Caco-2 (cell line): ENCODE data around the gene SHLD2. TPM values are rescaled to one million over a fixed set of nuclear protein-coding genes. Genes with fewer than 3 reads are reported as not detected.

Experiments used
- BruUV-seq: library from RNA; stranded (reverse); fragments of 400-500 nt; replicated peaks from 2 replicates; lab custom pipeline; 2021; lab: Mats Ljungman, UMichigan
- CTCF ChIA-PET: fragments of 300-600 bp; sonication (Branson Sonifier 250); formaldehyde crosslinking; loops from one replicate; lab custom pipeline; 2022; ENCODE audit warnings: antibody characterized with exemption; lab: Charles Lee
- POLR2A ChIA-PET: fragments of 300-600 bp; sonication (Branson Sonifier 250); formaldehyde crosslinking; loops from one replicate; lab custom pipeline; 2022; ENCODE audit warnings: antibody characterized with exemption; lab: Charles Lee
- DNase-seq, 2 experiments: peaks; one replicate each; pipeline versions ENCODE4 v3.0.0 to v3.0.0-alpha.2; 2020 to 2022
- H3K27me3 ChIP-seq: replicated peaks from 2 replicates; pipeline ENCODE4 v1.6.0; 2011; ENCODE audit warnings: low read length; ENCODE audit not compliant: control insufficient read depth, insufficient read depth
- H3K36me3 ChIP-seq: 2 replicates; pipeline ENCODE4 v1.5.1; 2011; ENCODE audit warnings: low read length; ENCODE audit not compliant: control insufficient read depth, insufficient read depth
- H3K4me1 ChIP-seq: fragments of 250-450 bp; sonication (Bioruptor Pico); 2 replicates; pipeline ENCODE4 v1.5.1; 2020; ENCODE audit warnings: mild to moderate bottlenecking
- H3K4me3 ChIP-seq: 2 replicates; pipeline ENCODE4 v1.5.1; 2011; ENCODE audit warnings: low read depth, mild to moderate bottlenecking, control low read depth, low read length
- H3K9me3 ChIP-seq: fragments of 250-450 bp; sonication (Bioruptor Pico); 2 replicates; pipeline ENCODE4 v1.5.1; 2020; ENCODE audit warnings: mild to moderate bottlenecking, moderate library complexity
- H3K27ac Mint-ChIP-seq: one replicate; pipeline ENCODE4 v1.8.0; 2022; ENCODE audit warnings: mixed read lengths; ENCODE audit not compliant: unreplicated experiment
- H3K27me3 Mint-ChIP-seq: one replicate; pipeline ENCODE4 v1.8.0; 2022; ENCODE audit warnings: mixed read lengths; ENCODE audit not compliant: insufficient read depth, unreplicated experiment
- H3K36me3 Mint-ChIP-seq: one replicate; pipeline ENCODE4 v1.8.0; 2022; ENCODE audit warnings: mild to moderate bottlenecking, mixed read lengths; ENCODE audit not compliant: insufficient read depth, unreplicated experiment
- H3K4me1 Mint-ChIP-seq: one replicate; pipeline ENCODE4 v1.8.0; 2022; ENCODE audit warnings: low read depth, mixed read lengths; ENCODE audit not compliant: unreplicated experiment
- H3K4me3 Mint-ChIP-seq: one replicate; pipeline ENCODE4 v1.8.0; 2022; ENCODE audit warnings: mild to moderate bottlenecking, moderate library complexity, mixed read lengths; ENCODE audit not compliant: unreplicated experiment
- H3K9me3 Mint-ChIP-seq: one replicate; pipeline ENCODE4 v1.8.0; 2022; ENCODE audit warnings: mixed read lengths; ENCODE audit not compliant: unreplicated experiment
- intact Hi-C: fragments of 100-400 bp; cut with micrococcal nuclease; formaldehyde crosslinking; loops from one replicate; pipeline ENCODE4 v1.10.0; 2022; ENCODE audit not compliant: unreplicated experiment
- total RNA-seq: library from RNA; stranded (reverse); gene quantifications from 2 replicates; pipeline ENCODE4 v1.2.3, GENCODE V29; 2022
- TF ChIP-seq, protein P1 (sequence below), 2 experiments: fragments of 200-600 bp in 1 of 2; IDR thresholded peaks; 1 replicate in 1 of 2; 2 replicates in 1 of 2; pipeline versions ENCODE4 v1.5.1 to v1.8.0; 2011 to 2022; ENCODE audit warnings: antibody characterized with exemption in 1 of 2, control low read depth in 1 of 2, inconsistent platforms in 1 of 2, low read depth in 1 of 2, low read length in 1 of 2, mild to moderate bottlenecking in 1 of 2, moderate library complexity in 1 of 2; ENCODE audit not compliant: insufficient read depth in 1 of 2, severe bottlenecking in 1 of 2, unreplicated experiment in 1 of 2

Gene SHLD2
- total RNA-seq, 1 experiment from 2014 or later, result 51.0 TPM

- Mint-ChIP-seq H3K36me3 (peaks cover 91% of the 10 kb centered on the region), H3K4me1 (peaks cover 24% of the 10 kb centered on the region), H3K27ac (no peak overlapping the region), H3K9me3 (no peaks in the 10 kb centered on the region), H3K27me3 (no peaks in the 10 kb centered on the region), H3K4me3 (peak overlapping the region; percentile 42)
- H3K27me3 ChIP-seq, result no peaks in the 10 kb centered on the region
- BruUV-seq, result no TSS peak
- ChIA-PET CTCF (no interaction called here), POLR2A (no interaction called here)
- H3K9me3 ChIP-seq, result no peaks in the 10 kb centered on the region
- H3K4me1 ChIP-seq, result peaks cover 30% of the 10 kb centered on the region
- TF ChIP-seq, protein P1, sequence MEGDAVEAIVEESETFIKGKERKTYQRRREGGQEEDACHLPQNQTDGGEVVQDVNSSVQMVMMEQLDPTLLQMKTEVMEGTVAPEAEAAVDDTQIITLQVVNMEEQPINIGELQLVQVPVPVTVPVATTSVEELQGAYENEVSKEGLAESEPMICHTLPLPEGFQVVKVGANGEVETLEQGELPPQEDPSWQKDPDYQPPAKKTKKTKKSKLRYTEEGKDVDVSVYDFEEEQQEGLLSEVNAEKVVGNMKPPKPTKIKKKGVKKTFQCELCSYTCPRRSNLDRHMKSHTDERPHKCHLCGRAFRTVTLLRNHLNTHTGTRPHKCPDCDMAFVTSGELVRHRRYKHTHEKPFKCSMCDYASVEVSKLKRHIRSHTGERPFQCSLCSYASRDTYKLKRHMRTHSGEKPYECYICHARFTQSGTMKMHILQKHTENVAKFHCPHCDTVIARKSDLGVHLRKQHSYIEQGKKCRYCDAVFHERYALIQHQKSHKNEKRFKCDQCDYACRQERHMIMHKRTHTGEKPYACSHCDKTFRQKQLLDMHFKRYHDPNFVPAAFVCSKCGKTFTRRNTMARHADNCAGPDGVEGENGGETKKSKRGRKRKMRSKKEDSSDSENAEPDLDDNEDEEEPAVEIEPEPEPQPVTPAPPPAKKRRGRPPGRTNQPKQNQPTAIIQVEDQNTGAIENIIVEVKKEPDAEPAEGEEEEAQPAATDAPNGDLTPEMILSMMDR (IDR thresholded peaks at IDR 0.05; ENCODE audit: insufficient read depth in 1 of 2, low read depth in 1 of 2, low read length in 1 of 2, severe bottlenecking in 1 of 2, unreplicated experiment in 1 of 2), result no peak
- no peak for DNase-seq
- no peak overlapping the region for H3K4me3 ChIP-seq
- intact Hi-C loops, result loop anchor here (10.0 kb wide), 1 partner anchor 55 kb away; no protein-coding TSS in a partner anchor
- no peaks in the 10 kb centered on the region; the same call in 1 of the 2 replicates for H3K36me3 ChIP-seq
These were observed 5.3 kb upstream of the SHLD2 start for GRCh38 chr10:87089746-87090145.

DNA sequence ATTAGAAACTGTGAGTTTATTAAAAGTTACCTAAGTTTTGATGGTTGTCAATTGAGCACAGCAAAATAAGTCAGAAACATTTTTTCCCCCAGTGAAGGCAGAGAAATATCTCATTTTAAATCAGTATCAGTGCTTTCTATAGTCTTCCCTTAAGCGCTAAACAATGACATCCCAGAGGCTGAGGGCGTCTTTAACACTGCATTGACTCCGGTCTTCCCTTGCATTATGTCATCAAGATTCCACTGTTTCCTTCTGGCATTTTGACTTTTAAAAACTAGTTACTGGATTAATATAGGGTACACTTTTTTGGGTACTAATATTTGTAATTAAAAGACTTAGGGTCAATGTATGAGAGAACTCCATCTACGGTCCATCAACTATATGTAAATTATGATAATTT is 4.2 kb upstream of the SHLD2 start:
- no peak for DNase-seq
- CTCF ChIA-PET, result no interaction called here
- Mint-ChIP-seq H3K9me3 (no peaks in the 10 kb centered on the region), H3K4me1 (peaks cover 24% of the 10 kb centered on the region), H3K4me3 (peak overlapping the region; percentile 87), H3K27ac (peak overlapping the region; percentile 77), H3K27me3 (no peaks in the 10 kb centered on the region), H3K36me3 (peaks cover 89% of the 10 kb centered on the region)
- POLR2A ChIA-PET, result interaction anchor here (0.5 kb wide), 1 partner anchor 9 kb away, joined by 10 read pairs; no protein-coding TSS in a partner anchor
- peaks cover 30% of the 10 kb centered on the region for H3K4me1 ChIP-seq
- H3K27me3 ChIP-seq, result no peaks in the 10 kb centered on the region
- intact Hi-C loops, result loop anchor here (10.0 kb wide), 1 partner anchor 54 kb away; no protein-coding TSS in a partner anchor
- H3K9me3 ChIP-seq, result no peaks in the 10 kb centered on the region
- no peaks in the 10 kb centered on the region; the same call in 1 of the 2 replicates for H3K36me3 ChIP-seq
- H3K4me3 ChIP-seq, result peak overlapping the region; percentile 96; the same call in 1 of the 2 replicates
- TF ChIP-seq, protein P1 (IDR thresholded peaks at IDR 0.05; ENCODE audit: insufficient read depth in 1 of 2, low read depth in 1 of 2, low read length in 1 of 2, severe bottlenecking in 1 of 2, unreplicated experiment in 1 of 2), result no peak
- BruUV-seq, result no TSS peak

- CTCF ChIA-PET, result interaction anchor here (0.8 kb wide), 1 partner anchor 27 kb away, joined by 3 read pairs; no protein-coding TSS in a partner anchor
- peak overlapping the region; percentile 87 for H3K4me3 Mint-ChIP-seq
- peak overlapping the region; percentile 77 for H3K27ac Mint-ChIP-seq
- TF ChIP-seq, protein P1 (IDR thresholded peaks at IDR 0.05; ENCODE audit: insufficient read depth in 1 of 2, low read depth in 1 of 2, low read length in 1 of 2, severe bottlenecking in 1 of 2, unreplicated experiment in 1 of 2), result no peak
- no peaks in the 10 kb centered on the region for H3K27me3 Mint-ChIP-seq
- DNase-seq, result no peak
- Histone ChIP-seq H3K27me3 (no peaks in the 10 kb centered on the region), H3K36me3 (no peaks in the 10 kb centered on the region; the same call in 1 of the 2 replicates), H3K9me3 (no peaks in the 10 kb centered on the region), H3K4me1 (peaks cover 37% of the 10 kb centered on the region), H3K4me3 (peak overlapping the region; percentile 96)
- intact Hi-C loops, result loop anchor here (2.0 to 10.0 kb wide), 2 partner anchors 52 to 122 kb away; no protein-coding TSS in a partner anchor
- peaks cover 78% of the 10 kb centered on the region for H3K36me3 Mint-ChIP-seq
- no peaks in the 10 kb centered on the region for H3K9me3 Mint-ChIP-seq
- POLR2A ChIA-PET, result interaction anchor here (0.5 to 1.1 kb wide), 2 partner anchors 10 to 121 kb away, joined by 3 to 4 read pairs; no protein-coding TSS in a partner anchor
- no TSS peak for BruUV-seq
- H3K4me1 Mint-ChIP-seq, result peaks cover 24% of the 10 kb centered on the region
These were observed 2.6 kb upstream of the SHLD2 start for GRCh38 chr10:87092376-87092860.
